Stimulated activated CD4-positive, alpha-beta T cell treated with anti-CD3 and anti-CD28 coated beads, Interleukin-4, amount 100 ng/mL, for 1 hour (primary cell): ENCODE data around the gene SH3BP4.

Source experiments
- DNase-seq: peaks from one replicate; pipeline ENCODE4 v3.0.0-alpha.2; 2020

The SH3BP4 gene

GRCh38 chr2:234967201-234967869 is 15.5 kb downstream of the SH3BP4 start:
- no peak for DNase-seq

- no peak for DNase-seq
Observed at GRCh38 chr2:234967870-234968208, 16.0 kb downstream of the SH3BP4 start.

GRCh38 chr2:234968631-234969305 is 17.0 kb downstream of the SH3BP4 start:
- DNase-seq = no peak

- no peak for DNase-seq
Observed at GRCh38 chr2:234969306-234970098, 17.7 kb downstream of the SH3BP4 start.

- DNase-seq = no peak
Observed at GRCh38 chr2:234970099-234970440, 18.3 kb downstream of the SH3BP4 start.

- no peak for DNase-seq
Observed at GRCh38 chr2:234970477-234970882, 18.7 kb downstream of the SH3BP4 start.

GRCh38 chr2:234971496-234971895 is 19.7 kb downstream of the SH3BP4 start:
- DNase-seq = no peak

- DNase-seq = no peak
Observed at GRCh38 chr2:234973008-234973407, 21.2 kb downstream of the SH3BP4 start.

- DNase-seq = no peak
Observed at GRCh38 chr2:234974501-234975385, 22.9 kb downstream of the SH3BP4 start.

GRCh38 chr2:234975611-234976010 is 23.8 kb downstream of the SH3BP4 start:
- DNase-seq = no peak

- no peak for DNase-seq
Observed at GRCh38 chr2:234976479-234977227, 24.8 kb downstream of the SH3BP4 start.

- DNase-seq = no peak
Observed at GRCh38 chr2:234977228-234977679, 25.4 kb downstream of the SH3BP4 start.

GRCh38 chr2:234978466-234979203 is 26.8 kb downstream of the SH3BP4 start:
- DNase-seq = no peak

- no peak for DNase-seq
Observed at GRCh38 chr2:234979204-234980167, 27.7 kb downstream of the SH3BP4 start.

GRCh38 chr2:234980451-234981187 is 28.8 kb downstream of the SH3BP4 start:
- DNase-seq = no peak

GRCh38 chr2:234981197-234982095 is 29.6 kb downstream of the SH3BP4 start:
- DNase-seq = no peak

GRCh38 chr2:234982096-234982834 is 30.4 kb downstream of the SH3BP4 start:
- DNase-seq = no peak
